ENCODE data around the gene CRTAP.
"Not testable (repeated sequence)": the region's sequence is repeated elsewhere in the genome, so short reads cannot be mapped to it uniquely, and the experiment has no call there.

Gene CRTAP

GRCh38 chr3:33174711-33175414 lies 61.0 kb downstream of the CRTAP start:
- DNase-seq (ENCODE audit: low spot score) = no peak

DNA sequence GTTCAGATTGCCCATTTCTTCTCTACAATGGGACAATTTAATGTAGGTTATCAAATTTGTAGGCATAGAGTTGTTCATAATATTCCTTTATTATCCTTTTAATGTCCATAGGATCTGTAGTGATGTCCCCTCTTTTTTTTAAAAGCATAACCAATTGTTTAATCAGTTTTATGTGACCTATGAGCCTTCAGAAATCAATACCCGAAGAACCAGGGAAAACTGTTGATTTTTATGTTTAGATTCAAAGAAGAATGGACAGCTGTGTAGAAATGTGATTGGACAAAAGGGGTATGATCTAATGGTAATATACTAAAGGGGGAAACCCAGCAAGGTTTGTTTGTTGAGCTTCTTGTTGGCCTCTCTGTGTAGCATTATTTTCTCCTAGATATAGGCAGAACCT lies 65.3 kb downstream of the CRTAP start:
- DNase-seq (ENCODE audit: low spot score) = no peak

DNA sequence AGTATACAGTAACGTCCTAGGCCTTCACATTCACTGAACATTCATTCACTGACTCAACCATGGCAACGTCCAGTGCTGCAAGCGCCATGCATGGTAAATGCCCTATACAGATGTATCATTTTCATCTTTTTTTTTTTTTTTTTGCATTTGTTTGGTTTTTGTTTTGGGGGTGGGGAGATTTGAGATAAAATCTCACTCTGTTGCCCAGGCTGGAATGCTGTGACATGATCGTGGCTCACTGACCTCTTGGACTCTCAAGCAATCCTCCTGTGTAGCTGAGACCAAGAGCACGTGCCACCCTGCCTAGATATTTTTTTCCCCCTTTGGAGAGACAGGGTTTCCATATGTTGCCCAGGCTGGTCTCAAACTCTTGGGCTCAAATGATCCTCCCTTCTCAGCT lies 67.4 kb downstream of the CRTAP start:
- DNase-seq (ENCODE audit: low spot score) = no peak

- not testable (repeated sequence) for DNase-seq (ENCODE audit: low spot score)
These were observed 67.8 kb downstream of the CRTAP start for GRCh38 chr3:33181641-33182040.

DNA sequence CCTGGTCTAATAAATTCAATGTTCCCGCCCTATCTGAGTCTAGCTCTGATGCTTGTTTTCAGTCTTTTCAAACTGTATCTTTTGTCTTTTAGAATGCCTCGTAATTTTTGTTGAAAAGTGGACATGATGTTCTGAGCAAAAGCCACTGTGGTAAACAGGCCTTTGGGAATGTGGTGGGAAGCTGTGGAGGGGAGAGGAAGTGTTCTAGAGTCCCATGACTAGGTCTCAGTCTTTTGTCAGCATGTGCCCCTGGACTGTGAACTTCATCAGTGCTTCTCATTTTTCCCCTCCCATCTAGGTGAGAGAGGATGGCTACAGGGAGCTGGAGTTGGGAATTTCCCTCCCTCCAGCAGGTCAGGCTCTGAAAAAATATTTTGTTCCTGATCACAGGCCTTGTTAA lies 71.0 kb downstream of the CRTAP start:
- no peak for DNase-seq (ENCODE audit: low spot score)

DNA sequence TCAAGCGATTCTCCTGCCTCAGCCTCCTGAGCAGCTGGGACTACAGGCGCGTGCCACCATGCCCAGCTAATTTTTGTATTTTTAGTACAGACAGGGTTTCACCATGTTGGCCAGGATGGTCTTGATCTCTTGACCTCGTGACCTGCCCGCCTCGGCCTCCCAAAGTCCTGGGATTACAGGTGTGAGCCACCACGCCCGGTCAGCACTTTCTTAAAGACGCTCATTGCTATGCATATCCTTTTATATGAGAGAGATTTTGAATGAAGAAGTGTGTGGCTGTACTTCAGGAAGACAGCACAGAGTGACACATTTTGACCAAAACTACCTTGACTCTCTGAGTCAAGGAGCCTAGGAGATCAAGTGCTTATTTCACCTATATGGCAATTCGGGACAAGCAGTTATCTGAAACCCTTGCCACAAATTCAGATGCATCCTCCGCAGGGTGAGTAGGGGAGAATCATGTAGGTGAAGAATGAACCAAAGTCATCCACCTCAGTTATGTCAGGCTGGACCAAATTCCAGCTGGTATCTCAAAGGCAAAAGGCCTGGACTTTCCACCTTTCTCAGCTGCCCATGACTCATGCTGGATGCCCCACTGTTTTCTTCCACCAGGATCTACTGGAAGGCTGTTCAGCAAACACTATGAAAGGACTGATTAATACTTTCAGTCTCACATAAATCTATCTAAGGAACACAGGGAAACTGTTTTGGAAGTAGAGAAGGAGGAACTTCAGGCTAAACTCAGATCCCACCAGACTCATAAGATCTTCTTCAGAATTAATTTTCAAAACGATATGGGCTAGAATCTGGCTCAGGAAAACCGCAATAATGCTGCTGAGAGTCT lies 72.9 kb downstream of the CRTAP start:
- DNase-seq (ENCODE audit: low spot score) = no peak

GRCh38 chr3:33187368-33187634 lies 73.5 kb downstream of the CRTAP start:
- no peak for DNase-seq (ENCODE audit: low spot score)

- no peak for DNase-seq (ENCODE audit: low spot score)
These were observed 80.5 kb downstream of the CRTAP start for GRCh38 chr3:33194303-33194702.

GRCh38 chr3:33196538-33196937 lies 82.7 kb downstream of the CRTAP start:
- DNase-seq (ENCODE audit: low spot score) = no peak
